Tibial nerve (tissue), 4 donors: ENCODE measurements around the gene SPIRE2.

Source experiments
- CTCF ChIP-seq, 5 experiments: fragments of 200-600 bp in 3 of 5; fragments of 450-650 bp in 2 of 5; sonication (generic) in 3 of 5; IDR thresholded peaks; one replicate each; pipeline ENCODE4 v1.5.1; 2016 to 2019; ENCODE audit warnings: antibody characterized with exemption in 5 of 5, mild to moderate bottlenecking in 3 of 5, moderate library complexity in 2 of 5
- EP300 ChIP-seq, 2 donors: sonication (generic); formaldehyde crosslinking; IDR thresholded peaks; one replicate each; pipeline ENCODE4 v1.6.1; 2017; ENCODE audit warnings: antibody characterized with exemption in 2 of 2, mild to moderate bottlenecking in 1 of 2
- POLR2A ChIP-seq, 2 donors: fragments of 450-650 bp; IDR thresholded peaks; one replicate each; pipeline ENCODE4 v1.6.1; 2017; ENCODE audit warnings: antibody characterized with exemption in 2 of 2, mild to moderate bottlenecking in 2 of 2, moderate library complexity in 2 of 2

- TF ChIP-seq CTCF (IDR thresholded peaks at IDR 0.05) (no peak), POLR2A (IDR thresholded peaks at IDR 0.05) (no peak), EP300 (IDR thresholded peaks at IDR 0.05) (no peak)
Observed at GRCh38 chr16:89779231-89779908, 48.9 kb upstream of the SPIRE2 start.
